HTR-8/SVneo (cell line): ENCODE measurements around the gene CYP4A11.
"Not testable (repeated sequence)": the region's sequence is repeated elsewhere in the genome, so short reads cannot be mapped to it uniquely, and the experiment has no call there.

Experiments
- DNase-seq: peaks from one replicate; pipeline ENCODE4 v3.0.0; 2011; ENCODE audit warnings: low spot score, mixed read lengths; ENCODE audit not compliant: insufficient read length
- FAIRE-seq: peaks from 2 replicates; lab custom pipeline; 2011; peaks lifted over from hg19 to GRCh38; lab: Jason Lieb, UNC

CYP4A11 gene

DNA sequence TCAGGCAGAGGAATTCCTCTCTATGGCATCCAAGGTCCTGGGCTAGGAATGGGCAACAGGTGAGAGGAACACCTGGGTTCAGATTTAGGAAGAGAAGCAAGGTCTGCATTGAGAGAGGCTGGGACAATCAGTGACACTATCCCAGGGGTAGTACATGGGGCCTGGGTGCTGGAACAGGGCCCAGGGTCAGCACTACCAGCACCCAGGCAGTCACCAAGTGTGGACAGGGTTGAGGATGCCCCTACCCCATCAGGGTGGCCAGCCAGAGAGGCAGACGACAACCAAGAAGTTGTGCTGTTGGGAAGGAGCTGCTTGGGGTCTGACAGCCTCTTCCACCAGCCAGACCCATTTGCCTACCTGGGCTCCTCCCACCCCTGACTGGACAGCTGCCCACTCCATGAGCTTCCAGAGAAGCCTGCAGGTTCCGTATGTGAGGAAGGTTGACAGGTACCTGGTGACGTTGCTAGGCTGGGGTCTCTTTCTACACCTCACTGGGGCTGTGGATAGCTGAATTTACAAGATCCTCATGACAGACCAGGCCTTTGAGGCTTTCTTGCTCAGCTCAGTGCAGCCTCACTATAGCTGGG, 13.9 kb downstream of the CYP4A11 start:
- DNase-seq = no peak
- no peak for FAIRE-seq

GRCh38 chr1:46910790-46911189, 30.5 kb downstream of the CYP4A11 start:
- no peak for FAIRE-seq

DNA sequence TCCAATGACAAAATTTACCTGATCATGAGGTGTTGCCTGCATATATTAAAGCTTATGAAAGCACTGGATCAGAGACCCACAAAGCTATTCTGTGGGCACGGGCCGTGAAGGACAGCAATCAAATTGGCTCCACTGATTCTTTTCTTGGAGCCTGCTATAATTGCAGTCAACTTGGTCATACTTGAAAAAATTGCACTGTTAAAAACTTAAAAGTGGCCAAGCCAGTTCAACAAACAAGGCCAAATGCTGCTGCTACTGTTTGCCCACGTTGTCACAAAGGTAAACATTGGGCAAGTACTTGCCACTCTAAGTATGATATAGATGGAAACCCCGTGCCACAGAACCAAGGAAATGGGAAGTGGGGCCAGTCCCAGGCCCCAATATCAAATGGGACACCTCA, 37.8 kb downstream of the CYP4A11 start:
- FAIRE-seq (no peak), DNase-seq (no peak)

More at GRCh38 chr1:46910790-46911189, 30.5 kb downstream of the CYP4A11 start:
- DNase-seq = no peak

DNA sequence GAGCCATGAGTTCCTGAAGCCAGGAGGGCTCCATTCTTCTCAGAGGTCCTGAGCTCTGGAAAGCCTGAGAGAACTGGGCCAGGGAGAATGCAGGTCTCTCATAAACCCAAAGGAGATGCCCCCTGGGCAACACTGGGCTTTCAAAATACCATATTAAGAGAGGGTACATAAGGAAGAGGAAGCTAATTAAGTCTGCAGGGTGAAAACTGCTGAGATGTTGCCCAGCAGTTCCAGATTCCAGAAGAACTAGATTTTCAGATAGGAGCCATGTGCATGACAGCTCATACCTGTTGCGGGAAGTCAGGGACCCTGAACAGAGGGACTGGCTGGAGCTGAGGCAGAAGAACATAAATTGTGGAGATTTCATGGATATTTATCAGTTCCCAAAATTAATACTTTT, 40.9 kb downstream of the CYP4A11 start:
- FAIRE-seq (no peak), DNase-seq (no peak)

DNA sequence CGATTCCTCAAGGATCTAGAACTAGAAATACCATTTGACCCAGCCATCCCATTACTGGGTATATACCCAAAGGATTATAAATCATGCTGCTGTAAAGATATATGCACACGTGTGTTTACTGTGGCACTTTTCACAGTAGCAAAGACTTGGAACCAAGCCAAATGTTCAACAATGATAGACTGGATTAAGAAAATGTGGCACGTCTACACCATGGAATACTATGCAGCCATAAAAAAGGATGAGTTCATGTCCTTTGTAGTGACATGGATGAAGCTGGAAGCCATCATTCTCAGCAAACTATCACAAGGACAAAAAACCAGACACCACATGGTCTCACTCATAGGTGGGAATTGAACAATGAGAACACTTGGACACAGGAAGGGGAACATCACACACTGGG, 59.6 kb downstream of the CYP4A11 start:
- not testable (repeated sequence) for DNase-seq, FAIRE-seq
